HG02852 (cell line): ENCODE measurements around the gene GPR39.
"Not testable (repeated sequence)": the region's sequence is repeated elsewhere in the genome, so short reads cannot be mapped to it uniquely, and the experiment has no call there.

Experiments
- ATAC-seq: cut with Tn5 transposase; IDR thresholded peaks from one replicate; pipeline ENCODE4 v1.9.1; 2021; ENCODE audit warnings: mild to moderate bottlenecking, moderate library complexity; ENCODE audit not compliant: unreplicated experiment

GPR39 gene

DNA sequence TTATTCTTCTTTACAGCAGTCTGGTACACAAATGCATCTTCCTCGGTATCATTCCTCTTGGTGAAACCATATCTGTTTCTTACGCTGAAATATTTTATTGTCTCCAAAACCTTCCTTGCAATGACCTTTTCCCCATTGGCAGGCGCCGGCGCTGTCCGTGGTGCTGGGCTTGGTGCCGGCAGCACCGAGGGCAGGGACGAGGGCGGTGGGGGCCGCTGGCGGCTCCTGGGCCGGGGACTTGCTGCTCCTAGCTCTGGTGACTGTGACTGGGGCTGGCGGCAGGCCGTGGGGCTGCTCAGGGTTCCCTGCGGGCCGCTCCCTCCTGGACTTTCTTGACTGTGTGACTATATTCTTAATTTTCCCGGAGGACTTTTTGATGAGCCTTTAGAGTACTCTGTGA is 72.5 kb downstream of the GPR39 start:
- ATAC-seq = no peak

- ATAC-seq = no peak
These were observed 79.3 kb downstream of the GPR39 start for GRCh38 chr2:132495881-132496280.

GRCh38 chr2:132496555-132496954 is 80.0 kb downstream of the GPR39 start:
- no peak for ATAC-seq

- no peak for ATAC-seq
These were observed 81.0 kb downstream of the GPR39 start for GRCh38 chr2:132497591-132497990.

DNA sequence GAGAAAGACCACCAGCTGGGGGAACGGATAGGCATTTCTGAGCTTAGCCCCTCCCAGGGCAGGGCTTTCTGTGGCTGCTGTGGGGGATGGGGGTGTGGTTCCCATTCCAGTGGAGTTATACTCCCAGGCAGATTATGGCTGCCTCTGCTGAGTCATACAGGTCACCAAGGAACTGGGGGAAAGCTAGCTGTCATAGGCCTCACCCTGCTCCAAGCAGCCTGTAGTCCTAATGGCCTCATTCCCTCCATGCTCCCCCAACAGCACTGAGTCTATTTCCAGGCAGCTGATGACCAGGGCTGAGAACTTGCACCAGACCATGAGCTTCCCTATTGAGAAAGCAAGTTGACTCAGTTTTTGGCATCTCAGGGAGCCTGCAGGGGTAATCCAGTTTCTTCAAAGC is 87.1 kb downstream of the GPR39 start:
- no peak for ATAC-seq

DNA sequence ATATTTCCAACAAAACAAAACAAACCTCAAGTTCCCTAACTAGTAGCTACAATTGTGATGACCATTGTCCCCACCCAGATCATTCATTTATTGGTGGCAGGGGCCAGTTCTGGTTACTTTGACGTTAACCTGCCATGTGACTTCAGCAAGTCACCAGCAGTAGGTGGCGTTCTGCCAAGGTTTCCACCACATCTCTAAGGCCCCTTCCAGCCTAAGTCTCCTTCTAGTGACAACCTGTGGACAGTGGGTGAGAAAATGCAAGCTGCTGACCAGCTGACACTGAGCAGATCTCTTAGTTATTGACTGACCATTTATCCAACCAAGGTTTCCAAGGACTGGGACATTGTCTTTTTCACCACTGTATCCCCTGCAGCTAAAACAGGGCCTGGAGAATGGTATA is 98.4 kb downstream of the GPR39 start:
- no peak for ATAC-seq

GRCh38 chr2:132517386-132517785 is 100.8 kb downstream of the GPR39 start:
- no peak for ATAC-seq

- no peak for ATAC-seq
These were observed 101.7 kb downstream of the GPR39 start for GRCh38 chr2:132518302-132518701.

DNA sequence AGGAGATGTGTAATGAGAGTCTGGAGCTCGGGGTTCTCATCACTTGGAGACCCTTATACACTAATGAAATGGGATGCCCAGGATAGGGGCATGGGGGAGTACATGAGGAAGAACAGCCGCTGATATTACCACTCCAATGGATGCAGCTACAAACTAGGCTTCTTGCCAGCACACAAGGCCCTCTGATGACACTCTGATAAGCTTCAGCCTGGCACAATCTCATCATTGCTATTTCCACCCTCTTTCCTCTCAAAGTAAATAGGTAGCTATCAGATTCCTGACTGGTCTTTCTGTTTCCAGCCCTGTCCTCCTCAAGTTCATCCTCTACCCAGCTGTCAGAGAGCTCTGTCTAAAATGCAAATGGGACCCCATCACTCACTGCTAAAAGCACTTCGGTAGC is 103.0 kb downstream of the GPR39 start:
- no peak for ATAC-seq

- ATAC-seq = no peak
These were observed 104.7 kb downstream of the GPR39 start for GRCh38 chr2:132521341-132521740.

DNA sequence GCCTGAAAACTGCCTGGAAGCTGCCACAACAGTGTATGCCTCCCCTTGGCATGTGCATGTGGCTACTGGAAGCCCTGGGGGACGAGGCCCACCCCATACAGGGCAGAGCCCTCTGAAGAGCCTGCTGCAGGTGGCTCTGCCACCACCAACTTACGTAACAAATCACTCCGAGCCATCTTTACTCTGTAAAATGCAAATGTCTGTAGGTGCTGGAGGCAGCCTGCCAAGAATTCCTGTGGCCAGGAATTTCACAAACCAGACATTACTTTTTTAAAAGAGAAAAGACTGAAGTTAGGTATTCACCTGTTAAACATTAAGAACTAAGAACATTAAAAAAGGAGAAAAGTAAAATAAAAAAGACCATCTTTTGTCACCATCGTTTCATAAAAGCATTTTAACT is 106.3 kb downstream of the GPR39 start:
- no peak for ATAC-seq

DNA sequence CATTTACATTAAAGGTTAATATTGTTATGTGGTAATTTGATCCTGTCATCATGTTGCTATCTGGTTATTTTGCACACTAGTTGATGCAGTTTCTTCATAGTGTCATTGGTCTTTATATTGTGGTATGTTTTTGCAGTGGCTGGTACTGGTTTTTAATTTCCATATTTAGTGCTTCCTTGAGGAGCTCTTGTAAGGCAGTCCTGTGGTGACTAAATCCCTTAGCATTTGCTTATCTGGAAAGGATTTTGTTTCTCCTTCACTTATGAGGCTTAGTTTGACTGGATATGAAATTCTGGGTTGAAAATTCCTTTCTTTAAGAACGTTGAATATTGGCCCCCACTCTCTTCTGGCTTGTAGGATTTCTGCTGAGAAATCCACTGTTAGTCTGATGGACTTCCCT is 120.5 kb downstream of the GPR39 start:
- not testable (repeated sequence) for ATAC-seq

DNA sequence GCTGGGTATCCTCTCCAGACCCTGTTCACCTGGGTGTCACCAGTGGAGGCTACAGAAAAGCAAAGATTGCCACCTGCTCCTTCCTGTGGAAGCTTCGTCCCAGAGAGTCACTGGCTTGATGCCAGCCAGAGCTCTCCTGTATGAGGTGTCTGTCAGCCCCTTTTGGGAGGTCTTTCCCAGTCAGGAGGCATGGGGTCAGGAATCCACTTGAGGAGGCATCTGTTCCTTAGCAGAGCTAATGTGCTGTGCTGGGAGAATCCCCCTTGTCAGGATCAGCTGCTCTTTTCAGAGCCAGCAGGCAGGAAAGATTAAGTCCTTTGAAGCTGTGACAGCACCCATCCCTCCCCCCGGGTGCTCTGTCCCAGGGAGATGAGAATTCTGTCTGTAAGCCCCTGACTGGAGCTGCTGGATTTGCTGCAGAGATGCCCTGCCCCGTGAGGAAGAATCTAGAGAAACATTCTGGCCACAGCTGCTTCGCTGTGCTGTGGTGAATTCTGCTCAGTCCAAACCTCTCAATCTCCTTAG is 121.8 kb downstream of the GPR39 start:
- no peak for ATAC-seq

- ATAC-seq = no peak
These were observed 123.6 kb downstream of the GPR39 start for GRCh38 chr2:132540166-132540565.

DNA sequence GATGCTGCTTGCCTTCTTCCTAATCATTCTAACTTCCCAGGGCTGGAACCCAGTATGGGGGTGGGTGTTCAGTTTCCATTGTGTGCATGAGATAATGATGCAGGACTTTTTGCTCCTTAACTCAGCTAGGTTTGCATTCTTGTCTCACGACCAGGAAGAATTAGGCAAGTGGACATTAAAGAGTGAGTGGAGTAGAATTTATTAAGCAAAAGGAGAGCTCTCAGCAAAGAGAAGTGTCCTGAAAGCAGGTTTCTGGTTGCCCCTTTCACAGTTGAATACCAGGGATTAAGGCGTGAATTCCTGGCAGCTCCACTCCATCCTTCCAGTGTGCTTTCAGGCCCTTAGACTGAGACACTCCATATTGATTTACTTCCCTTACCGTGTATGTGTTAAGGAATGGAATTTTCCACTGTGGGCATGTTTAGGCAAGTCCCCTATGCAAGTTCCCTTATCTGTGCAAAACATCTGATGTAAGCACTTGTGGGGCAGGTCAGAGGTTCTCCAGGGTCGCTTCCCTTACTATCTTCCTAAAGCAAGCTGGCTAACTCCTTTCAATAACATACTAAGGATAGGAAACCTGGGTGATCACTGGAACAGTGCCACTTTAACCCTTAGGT is 126.5 kb downstream of the GPR39 start:
- no peak for ATAC-seq

GRCh38 chr2:132544006-132544630 is 127.5 kb downstream of the GPR39 start:
- ATAC-seq = no peak

GRCh38 chr2:132547090-132547687 is 130.6 kb downstream of the GPR39 start:
- ATAC-seq = no peak

GRCh38 chr2:132549935-132550670 is 133.5 kb downstream of the GPR39 start:
- no peak for ATAC-seq

GRCh38 chr2:132550946-132551345 is 134.3 kb downstream of the GPR39 start:
- ATAC-seq = no peak

- ATAC-seq = no peak
These were observed 141.1 kb downstream of the GPR39 start for GRCh38 chr2:132557694-132558093.

DNA sequence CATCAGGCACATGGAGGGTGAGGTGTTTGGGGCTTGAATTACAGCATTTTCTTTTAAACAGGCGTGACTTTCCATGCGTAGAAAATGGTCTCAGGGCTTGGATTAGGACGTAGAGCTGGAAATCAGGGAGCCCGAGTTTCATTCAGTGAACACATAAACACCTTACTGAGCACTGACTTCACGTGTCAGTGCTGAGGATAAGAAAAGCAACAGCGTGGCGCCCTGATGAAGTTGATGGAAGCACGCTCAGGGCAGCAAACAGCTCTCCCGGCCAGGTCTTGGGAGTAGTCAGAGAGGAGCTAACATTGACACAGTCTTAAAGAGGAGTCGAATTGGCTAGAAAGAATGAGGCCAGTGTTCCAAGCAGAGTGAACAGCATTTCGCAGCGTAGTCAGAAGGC is 142.7 kb downstream of the GPR39 start:
- no peak for ATAC-seq

DNA sequence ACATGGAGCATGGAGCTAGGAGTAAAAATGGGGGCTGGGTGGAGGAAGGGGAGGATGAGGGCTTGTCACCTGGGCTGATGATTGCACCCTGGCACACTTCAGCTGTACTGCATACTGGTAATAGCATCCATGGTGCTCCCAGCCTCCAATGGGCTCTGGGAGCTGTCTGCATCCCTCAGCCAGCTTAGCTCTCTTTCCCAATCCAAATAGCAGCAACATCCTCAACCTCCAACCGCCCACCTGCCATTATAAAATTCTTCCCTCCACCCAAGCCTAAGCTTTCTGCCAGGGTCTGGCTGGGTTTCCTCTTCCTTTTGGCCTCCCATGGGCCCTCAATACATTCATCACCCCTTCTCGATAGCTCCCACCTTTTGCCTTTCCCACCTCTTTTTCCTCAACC is 143.3 kb downstream of the GPR39 start:
- ATAC-seq = no peak
